NCI-H1417 (cell line): ENCODE measurements around the gene GSTA1.
"Not testable (repeated sequence)": the region's sequence is repeated elsewhere in the genome, so short reads cannot be mapped to it uniquely, and the experiment has no call there.

ENCODE experiments used
- DNase-seq, 3 experiments: peaks; one replicate each; lab custom pipeline; 2025; lab: John Stamatoyannopoulos, UW

The GSTA1 gene

DNA sequence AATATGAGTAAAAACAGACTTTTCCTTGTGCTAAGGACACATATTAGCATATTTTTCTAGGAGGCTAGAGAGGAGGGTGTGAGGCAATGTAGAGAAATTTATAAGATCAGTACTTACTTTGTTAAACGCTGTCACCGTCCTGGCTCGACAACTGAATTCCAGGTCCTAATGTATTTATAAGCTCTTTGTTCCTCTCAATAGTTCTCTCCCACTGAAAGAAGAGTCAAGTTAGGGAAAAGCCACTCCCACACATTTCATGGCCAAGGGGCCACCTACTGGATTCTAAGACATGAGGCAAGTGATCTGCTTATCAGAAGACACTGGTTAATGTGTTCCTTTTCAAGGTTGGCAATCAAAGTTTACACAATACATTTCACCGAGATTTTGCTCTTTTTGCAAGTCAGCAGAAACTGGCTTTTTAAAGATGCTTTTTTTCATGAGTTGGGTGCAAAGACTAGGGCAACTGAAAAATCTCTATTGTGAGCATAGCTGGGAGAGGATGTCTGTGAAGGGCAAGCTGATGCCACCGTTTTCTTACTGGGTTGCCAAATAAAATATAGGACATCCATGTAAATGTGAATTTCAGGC is at the start of gene GSTA1:
TSS of gene GSTA1 (minus strand) at position 149 of the 588 bp plus-strand sequence. CDS start 4,549 bp downstream, outside the sequence.
- not testable (repeated sequence) for DNase-seq

DNA sequence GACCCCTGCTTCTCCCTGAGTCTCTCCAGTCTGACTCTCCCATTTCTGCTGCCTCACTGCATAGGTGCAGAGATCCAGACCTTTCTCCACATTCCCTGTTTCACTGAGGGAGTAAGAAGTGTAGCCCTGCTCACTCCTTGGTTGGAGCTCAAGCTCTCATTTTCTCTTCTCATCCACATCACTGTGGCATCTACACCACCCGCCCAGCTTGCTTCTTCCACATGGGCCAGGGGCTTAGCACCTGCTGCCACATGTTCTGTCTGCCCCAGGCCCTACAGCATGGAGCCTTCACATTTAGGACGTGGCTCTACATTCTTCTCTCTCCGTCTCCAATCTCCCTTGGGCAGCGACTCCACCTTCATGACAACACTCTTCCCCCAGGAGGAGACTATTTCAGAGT is 45.5 kb upstream of the GSTA1 start:
- no peak for DNase-seq

DNA sequence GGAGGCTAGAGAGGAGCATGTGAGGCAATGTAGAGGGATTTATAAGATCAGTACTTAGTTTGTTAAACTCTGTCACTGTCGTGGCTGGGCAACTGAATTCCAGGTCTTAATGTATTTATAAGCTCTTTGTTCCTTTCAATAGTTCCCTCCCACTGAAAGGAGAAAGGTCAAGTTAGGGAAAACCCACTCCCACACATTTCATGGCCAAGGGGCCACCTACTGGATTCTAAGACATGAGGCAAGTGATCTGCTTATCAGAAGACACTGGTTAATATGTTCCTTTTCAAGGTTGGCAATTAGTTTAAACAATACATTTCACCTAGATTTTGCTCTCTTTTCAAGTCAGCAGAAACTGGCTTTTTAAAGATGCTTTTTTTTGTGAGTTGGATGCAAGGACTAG is 42.4 kb upstream of the GSTA1 start:
- no peak for DNase-seq

DNA sequence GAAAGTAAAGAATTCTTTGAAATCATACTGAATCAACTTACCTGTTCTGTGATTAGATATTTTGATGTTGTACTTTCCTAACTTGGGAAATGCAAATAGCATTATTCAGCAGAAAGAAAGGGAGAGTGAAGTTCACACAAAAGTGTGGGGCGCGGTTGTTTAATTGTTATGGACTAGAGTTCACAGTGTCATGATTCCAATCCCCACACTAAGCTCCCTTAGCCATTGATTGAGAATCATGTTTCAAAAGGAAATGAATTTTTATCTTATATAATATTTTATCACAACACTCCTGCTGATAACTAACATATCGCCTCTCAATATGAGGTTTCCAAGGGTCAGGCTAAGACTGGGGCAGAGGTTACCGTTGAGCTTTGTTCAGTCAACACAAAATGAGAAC is 40.0 kb upstream of the GSTA1 start:
- DNase-seq, result no peak

DNA sequence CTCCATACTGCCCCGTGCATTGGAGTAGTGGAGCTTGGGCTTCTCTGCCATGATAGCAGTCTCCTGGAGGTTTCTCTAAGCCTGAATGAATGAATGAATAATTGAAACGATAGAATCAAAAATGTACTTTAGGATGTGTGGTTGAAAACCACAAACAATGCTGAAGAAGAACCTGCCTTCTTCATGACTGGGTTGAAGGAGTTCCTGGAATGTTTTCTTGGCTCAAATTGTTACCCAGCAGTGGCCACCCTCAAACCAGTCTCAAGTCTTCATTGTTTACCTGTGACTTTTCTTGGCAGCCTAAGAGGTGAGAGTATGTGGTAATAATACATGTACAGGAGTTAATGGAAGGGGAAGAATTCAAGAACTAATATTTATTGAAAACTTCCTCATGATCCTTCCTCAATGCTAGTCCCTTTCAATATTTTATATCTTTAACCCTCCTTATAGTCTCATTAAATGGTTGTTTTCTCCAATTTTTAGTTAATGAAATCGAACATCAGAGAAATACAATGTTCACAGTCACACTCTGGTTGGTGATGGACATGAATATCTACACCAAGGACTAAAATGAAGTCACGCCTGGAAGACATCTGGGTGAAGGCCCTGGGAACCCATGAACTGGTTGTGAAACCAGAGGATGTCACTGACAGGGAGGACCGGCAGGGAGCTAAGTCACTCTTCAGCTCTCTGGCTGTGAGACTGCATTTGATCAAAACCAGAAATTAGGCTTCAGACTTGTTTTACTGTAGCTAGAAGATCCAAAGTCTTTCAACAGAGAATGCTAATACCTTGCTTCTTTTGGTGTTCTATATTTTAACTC is 37.4 kb upstream of the GSTA1 start, which contains the start of gene GSTA5:
TSS of gene GSTA5 (minus strand) at position 51 of the 823 bp plus-strand sequence.
- no peak for DNase-seq

GRCh38 chr6:52839124-52840055 is 35.8 kb upstream of the GSTA1 start:
- peak; percentile 34 to 64 (median 57) for DNase-seq

DNA sequence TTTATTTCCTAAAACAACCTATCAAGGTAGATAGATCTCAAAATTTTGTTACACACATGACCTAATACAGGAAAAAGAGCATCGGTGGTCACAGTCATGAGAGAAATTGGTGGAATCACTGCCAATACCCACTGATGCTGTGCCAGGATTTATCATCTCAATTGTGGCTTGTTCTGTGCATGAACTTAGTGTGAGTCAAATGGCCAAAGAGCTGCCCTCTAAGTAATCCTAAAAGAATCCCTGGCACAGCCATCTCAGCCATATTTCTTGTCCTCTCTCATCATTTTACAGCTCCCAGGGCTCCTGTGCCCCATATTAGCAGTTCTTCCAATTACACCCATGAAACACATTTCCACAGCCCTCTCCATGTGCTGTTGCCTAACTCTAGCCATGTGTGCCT is 30.9 kb upstream of the GSTA1 start:
- DNase-seq, result no peak

GRCh38 chr6:52830869-52831268 is 27.3 kb upstream of the GSTA1 start:
- DNase-seq, result not testable (repeated sequence)

GRCh38 chr6:52829046-52829817 is 25.6 kb upstream of the GSTA1 start:
- no peak for DNase-seq

DNA sequence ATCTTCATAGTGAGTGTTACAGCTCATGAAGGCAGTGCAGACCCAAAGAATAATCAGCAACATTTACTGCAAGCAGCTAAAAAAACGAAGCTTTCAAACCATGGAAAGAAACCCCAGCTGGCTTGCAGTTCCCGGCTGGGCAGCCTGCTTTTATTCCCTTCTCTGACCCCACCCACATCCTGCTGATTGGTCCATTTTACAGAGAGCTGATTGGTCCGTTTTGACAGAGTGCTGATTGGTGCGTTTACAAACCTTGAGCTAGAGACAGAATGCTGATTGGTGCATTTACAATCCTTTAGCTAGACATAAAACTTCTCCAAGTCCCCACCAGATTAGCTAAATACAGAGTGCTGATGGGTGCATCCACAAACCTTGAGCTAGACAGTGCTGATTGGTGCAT is 25.0 kb upstream of the GSTA1 start:
- not testable (repeated sequence) for DNase-seq

GRCh38 chr6:52827073-52827783 is 23.6 kb upstream of the GSTA1 start:
- not testable (repeated sequence) for DNase-seq

DNA sequence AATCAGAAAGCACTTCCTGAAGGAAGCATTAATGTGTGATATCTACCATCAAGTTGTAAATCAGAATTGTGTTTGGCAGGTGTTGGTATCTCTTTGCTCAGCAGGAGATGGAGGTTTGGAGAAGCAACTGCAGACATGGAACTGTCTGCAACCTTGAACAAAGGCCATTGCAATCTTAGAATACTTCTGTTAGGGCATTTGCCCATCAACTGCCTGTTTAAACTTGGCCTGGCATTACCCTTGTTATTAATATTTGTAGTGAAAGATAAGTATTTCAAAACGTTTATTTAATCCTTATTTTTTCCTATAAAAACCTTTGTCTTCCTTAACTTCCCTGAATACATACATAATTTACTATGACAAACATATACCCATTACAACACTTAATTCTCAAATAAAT is 22.9 kb upstream of the GSTA1 start:
- no peak for DNase-seq

- DNase-seq, result not testable (repeated sequence)
Measured at GRCh38 chr6:52825900-52826459, 22.4 kb upstream of the GSTA1 start.

DNA sequence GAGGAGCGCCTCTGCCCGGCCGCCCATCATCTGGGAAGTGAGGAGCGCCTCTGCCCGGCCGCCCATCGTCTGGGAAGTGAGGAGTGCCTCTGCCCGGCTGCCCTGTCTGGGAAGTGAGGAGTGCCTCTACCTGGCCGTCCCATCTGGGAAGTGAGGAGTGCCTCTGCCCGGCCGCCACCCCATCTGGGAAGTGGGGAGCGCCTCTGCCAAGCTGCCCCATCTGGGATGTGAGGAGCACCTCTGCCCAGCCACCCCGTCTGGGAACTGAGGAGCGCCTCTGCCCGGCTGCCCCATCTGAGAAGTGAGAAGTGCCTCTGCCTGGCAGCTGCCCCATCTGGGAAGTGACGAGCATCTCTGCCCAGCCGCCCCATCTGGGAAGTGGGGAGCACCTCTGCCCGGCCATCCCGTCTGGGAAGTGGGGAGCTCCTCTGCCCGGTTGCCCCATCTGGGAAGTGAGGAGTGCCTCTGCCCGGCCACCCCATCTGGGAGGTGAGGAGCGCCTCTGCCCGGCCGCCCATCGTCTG is 21.7 kb upstream of the GSTA1 start:
- DNase-seq, result not testable (repeated sequence)

GRCh38 chr6:52821842-52822241 is 18.2 kb upstream of the GSTA1 start:
- DNase-seq, result no peak

- no peak for DNase-seq
Measured at GRCh38 chr6:52820198-52820597, 16.6 kb upstream of the GSTA1 start.

DNA sequence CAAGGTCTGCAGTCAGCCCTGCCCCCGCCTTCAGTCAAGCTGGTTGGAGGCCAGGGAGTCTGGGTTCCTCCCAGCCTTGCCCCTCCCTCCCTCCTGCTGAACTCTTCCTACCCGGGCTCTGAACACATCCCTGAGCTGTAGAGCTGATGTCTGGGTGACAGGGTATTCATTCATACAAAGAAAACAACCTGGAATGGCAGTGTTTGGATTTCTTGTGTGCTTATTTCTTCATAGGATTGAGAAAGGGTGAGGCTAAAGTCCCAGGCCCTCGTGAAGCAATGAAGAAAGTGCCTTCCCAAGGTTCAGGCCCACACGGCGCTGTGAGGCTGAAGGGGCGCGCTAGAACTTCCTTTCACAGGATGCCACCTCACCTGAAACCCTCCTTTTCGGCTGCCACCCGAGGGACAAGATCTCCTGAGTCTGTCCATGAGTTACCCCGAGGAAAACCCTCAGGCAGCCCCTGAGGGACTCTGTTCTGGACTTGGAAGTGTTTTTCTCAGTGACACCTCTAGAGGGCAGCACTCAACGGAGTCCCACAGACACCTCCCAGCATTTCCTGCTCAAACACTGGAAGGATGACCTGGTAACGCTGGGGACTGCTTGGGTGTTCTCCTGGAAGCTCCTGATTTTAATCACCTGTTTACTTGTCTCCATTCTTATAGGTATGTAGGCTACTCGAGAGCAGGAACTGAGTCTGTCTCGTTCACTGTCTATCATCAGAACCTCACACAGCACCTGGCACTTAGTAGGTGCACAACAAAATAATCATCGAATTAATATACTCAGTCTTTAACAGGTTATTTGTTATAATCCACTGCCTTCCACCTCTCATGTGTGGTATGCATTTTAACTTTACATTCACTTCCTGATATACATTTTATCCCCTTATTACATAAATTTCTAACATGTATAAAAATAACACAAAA is 11.8 kb upstream of the GSTA1 start:
- DNase-seq, result peak; percentile 23 to 60 (median 27)

- DNase-seq, result not testable (repeated sequence)
Measured at GRCh38 chr6:52814545-52814944, 10.9 kb upstream of the GSTA1 start.

GRCh38 chr6:52809777-52810176 is 6.2 kb upstream of the GSTA1 start:
- DNase-seq, result not testable (repeated sequence)
